Muscle of leg (tissue), 11 donors: ENCODE results near the gene MFNG. TPM values are rescaled to one million over a fixed set of nuclear protein-coding genes. Genes with fewer than 3 reads are reported as not detected.

Experiments used
- DNase-seq: peaks from one replicate; pipeline ENCODE4 v3.0.0; 2013
- H3K27ac ChIP-seq: one replicate; pipeline ENCODE4 v1.5.1; 2013; ENCODE audit warnings: mild to moderate bottlenecking, low read length, control low read depth
- H3K27me3 ChIP-seq: one replicate; pipeline ENCODE4 v1.6.1; 2013; ENCODE audit warnings: low read length; ENCODE audit not compliant: control insufficient read depth, insufficient read depth
- H3K36me3 ChIP-seq: one replicate; pipeline ENCODE4 v1.6.1; 2013; ENCODE audit warnings: low read length; ENCODE audit not compliant: control insufficient read depth, insufficient read depth
- H3K4me1 ChIP-seq: one replicate; pipeline ENCODE4 v1.6.1; 2013; ENCODE audit warnings: low read length; ENCODE audit not compliant: control insufficient read depth, insufficient read depth
- H3K4me3 ChIP-seq: one replicate; pipeline ENCODE4 v1.5.1; 2013; ENCODE audit warnings: low read length, control low read depth
- H3K9me3 ChIP-seq: replicated peaks from 2 replicates; pipeline ENCODE4 v1.6.1; 2013; ENCODE audit warnings: low read depth, low read length; ENCODE audit not compliant: control insufficient read depth
- WGBS: methylation state at CpG from one replicate; pipeline ENCODE4 v1.1.5; 2013; ENCODE audit warnings: missing lambda C conversion rate; ENCODE audit not compliant: insufficient coverage; 5-methylcytosine and 5-hydroxymethylcytosine counted together
- polyA plus RNA-seq, 8 donors: library from polyadenylated mRNA; unstranded; fragments of 120-200 nt; gene quantifications; one replicate each; pipeline versions ENCODE4 v1.2.1 to v1.2.3, GENCODE V29; 2013; ENCODE audit warnings: inconsistent platforms in 1 of 8, low replicate concordance in 1 of 8; ENCODE audit not compliant: insufficient read length in 8 of 8, insufficient read depth in 1 of 8
- total RNA-seq: library from RNA; stranded (reverse); fragments of 120-200 nt; gene quantifications from one replicate; pipeline ENCODE4 v1.2.4, GENCODE V29; 2013

MFNG gene
- total and polyA plus RNA-seq, 9 donors, result 5.0 to 10.0 (median 6.2) TPM

GRCh38 chr22:37449331-37450001, 36.7 kb downstream of the MFNG start:
- 44% methylated on average over 11 of the region's 15 CpGs for WGBS
- H3K27me3 ChIP-seq, result peaks cover 28% of the 10 kb centered on the region
- no peak overlapping the region for H3K4me3 ChIP-seq
- DNase-seq, result no peak
- H3K4me1 ChIP-seq, result no peaks in the 10 kb centered on the region
- no peak overlapping the region for H3K27ac ChIP-seq
- H3K36me3 ChIP-seq, result no peaks in the 10 kb centered on the region
- peaks cover 2% of the 10 kb centered on the region for H3K9me3 ChIP-seq

- Histone ChIP-seq H3K4me1 (no peaks in the 10 kb centered on the region), H3K9me3 (peaks cover 2% of the 10 kb centered on the region), H3K27me3 (peaks cover 21% of the 10 kb centered on the region), H3K4me3 (no peak overlapping the region), H3K27ac (no peak overlapping the region), H3K36me3 (no peaks in the 10 kb centered on the region)
- WGBS, result 76% methylated on average over 10 of the region's 18 CpGs
- DNase-seq, result no peak
Measured at GRCh38 chr22:37448516-37449127, 37.6 kb downstream of the MFNG start.

- H3K27ac ChIP-seq, result no peak overlapping the region
- H3K4me3 ChIP-seq, result no peak overlapping the region
- WGBS, result 88% methylated on average over 6 of the region's 9 CpGs
- peaks cover 4% of the 10 kb centered on the region for H3K9me3 ChIP-seq
- H3K4me1 ChIP-seq, result peaks cover 3% of the 10 kb centered on the region
- no peaks in the 10 kb centered on the region for H3K36me3 ChIP-seq
- no peak for DNase-seq
- H3K27me3 ChIP-seq, result peaks cover 25% of the 10 kb centered on the region
Measured at GRCh38 chr22:37445501-37445900, 40.7 kb downstream of the MFNG start.

- Histone ChIP-seq H3K4me1 (peaks cover 3% of the 10 kb centered on the region), H3K27me3 (peaks cover 20% of the 10 kb centered on the region), H3K9me3 (peaks cover 4% of the 10 kb centered on the region), H3K36me3 (no peaks in the 10 kb centered on the region), H3K27ac (no peak overlapping the region), H3K4me3 (no peak overlapping the region)
- 86% methylated on average over 4 of the region's 7 CpGs for WGBS
- no peak for DNase-seq
Measured at GRCh38 chr22:37443977-37444376, 42.2 kb downstream of the MFNG start.

- Histone ChIP-seq H3K9me3 (peaks cover 4% of the 10 kb centered on the region), H3K4me3 (no peak overlapping the region), H3K4me1 (peaks cover 3% of the 10 kb centered on the region), H3K27me3 (peaks cover 16% of the 10 kb centered on the region), H3K36me3 (no peaks in the 10 kb centered on the region), H3K27ac (no peak overlapping the region)
- 73% methylated on average over 6 of the region's 7 CpGs for WGBS
- DNase-seq, result peak; percentile 46
Measured at GRCh38 chr22:37443086-37443485, 43.1 kb downstream of the MFNG start.

- DNase-seq, result no peak
- no peak overlapping the region for H3K4me3 ChIP-seq
- 100% methylated on average over 1 of the region's 2 CpGs for WGBS
- H3K36me3 ChIP-seq, result no peaks in the 10 kb centered on the region
- peaks cover 14% of the 10 kb centered on the region for H3K27me3 ChIP-seq
- H3K9me3 ChIP-seq, result peaks cover 4% of the 10 kb centered on the region
- H3K27ac ChIP-seq, result no peak overlapping the region
- peaks cover 3% of the 10 kb centered on the region for H3K4me1 ChIP-seq
Measured at GRCh38 chr22:37442537-37442936, 43.6 kb downstream of the MFNG start.

GRCh38 chr22:37442135-37442534, 44.0 kb downstream of the MFNG start:
- Histone ChIP-seq H3K36me3 (no peaks in the 10 kb centered on the region), H3K9me3 (peaks cover 4% of the 10 kb centered on the region), H3K4me1 (peaks cover 3% of the 10 kb centered on the region), H3K27me3 (peaks cover 10% of the 10 kb centered on the region), H3K27ac (no peak overlapping the region), H3K4me3 (no peak overlapping the region)
- 64% methylated on average over 7 of the region's 8 CpGs for WGBS
- DNase-seq, result no peak

- H3K4me1 ChIP-seq, result peaks cover 3% of the 10 kb centered on the region
- peaks cover 4% of the 10 kb centered on the region for H3K9me3 ChIP-seq
- DNase-seq, result no peak
- no peaks in the 10 kb centered on the region for H3K36me3 ChIP-seq
- H3K4me3 ChIP-seq, result no peak overlapping the region
- peaks cover 11% of the 10 kb centered on the region for H3K27me3 ChIP-seq
- H3K27ac ChIP-seq, result no peak overlapping the region
- WGBS, result 74% methylated on average over 4 of the region's 4 CpGs
Measured at GRCh38 chr22:37440875-37441274, 45.3 kb downstream of the MFNG start.

- DNase-seq, result no peak
- H3K4me1 ChIP-seq, result peaks cover 3% of the 10 kb centered on the region
- WGBS, result 72% methylated on average over 3 of the region's 5 CpGs
- no peaks in the 10 kb centered on the region for H3K36me3 ChIP-seq
- H3K27ac ChIP-seq, result no peak overlapping the region
- H3K4me3 ChIP-seq, result no peak overlapping the region
- H3K9me3 ChIP-seq, result peaks cover 4% of the 10 kb centered on the region
- peaks cover 17% of the 10 kb centered on the region for H3K27me3 ChIP-seq
Measured at GRCh38 chr22:37439347-37439746, 46.8 kb downstream of the MFNG start.

- DNase-seq, result no peak
- Histone ChIP-seq H3K4me1 (peaks cover 7% of the 10 kb centered on the region), H3K27me3 (peaks cover 39% of the 10 kb centered on the region), H3K27ac (no peak overlapping the region), H3K4me3 (no peak overlapping the region), H3K9me3 (peaks cover 8% of the 10 kb centered on the region), H3K36me3 (no peaks in the 10 kb centered on the region)
- 90% methylated on average over 2 of the region's 5 CpGs for WGBS
Measured at GRCh38 chr22:37435970-37436603, 50.1 kb downstream of the MFNG start.
